Measurements from ENCODE around the gene TFDP2.
"Not testable (repeated sequence)": the region's sequence is repeated elsewhere in the genome, so short reads cannot be mapped to it uniquely, and the experiment has no call there.

Gene TFDP2

DNA sequence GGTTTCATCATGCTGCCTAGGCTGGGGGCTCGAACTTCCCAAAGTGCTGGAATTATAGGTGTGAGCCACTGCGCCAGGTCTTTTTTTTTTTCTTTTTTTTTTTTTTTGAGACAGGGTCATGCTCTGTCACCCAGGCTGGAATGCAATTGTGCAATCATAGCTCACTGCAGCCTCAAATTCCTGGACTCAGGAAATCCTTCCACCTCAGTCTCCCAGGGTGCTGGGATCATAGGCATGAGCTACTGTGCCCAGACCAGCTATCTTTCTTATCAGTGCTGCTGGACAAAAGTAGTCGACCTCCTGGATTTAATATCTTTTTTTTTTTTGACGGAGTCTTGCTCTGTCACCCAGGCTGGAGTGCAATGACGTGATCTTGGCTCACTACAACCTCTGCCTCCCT is 60.8 kb downstream of the TFDP2 start:
- DNase-seq (ENCODE audit: low read depth) = peak; percentile 36
- TF ChIP-seq CTCF (IDR thresholded peaks at IDR 0.05; ENCODE audit: low read length, missing control alignments) = no peak
- no peak overlapping the region for H3K4me3 ChIP-seq (replicated peaks; ENCODE audit: low read depth, low read length)

DNA sequence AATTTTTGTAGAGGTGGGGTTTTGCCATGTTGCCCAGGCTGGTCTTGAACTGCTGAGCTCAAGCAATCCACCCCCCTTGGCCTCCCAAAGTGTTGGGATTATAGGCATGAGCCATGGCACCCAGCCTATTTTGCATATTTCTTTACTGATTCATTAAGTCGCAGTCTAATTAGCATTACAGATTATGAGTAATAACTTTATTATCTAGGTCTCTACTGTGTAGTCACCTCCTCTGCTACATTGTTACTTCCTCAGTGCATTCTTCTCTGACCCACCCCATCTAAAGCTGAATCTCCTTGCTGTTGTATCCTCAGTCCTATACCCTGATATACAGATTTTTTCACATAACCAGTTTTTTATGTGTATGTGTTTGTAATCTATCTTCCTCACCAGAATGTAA is 61.7 kb downstream of the TFDP2 start:
- TF ChIP-seq CTCF (IDR thresholded peaks at IDR 0.05; ENCODE audit: low read length, missing control alignments) = no peak
- DNase-seq (ENCODE audit: low read depth) = peak; percentile 28
- H3K4me3 ChIP-seq (replicated peaks; ENCODE audit: low read depth, low read length) = no peak overlapping the region

DNA sequence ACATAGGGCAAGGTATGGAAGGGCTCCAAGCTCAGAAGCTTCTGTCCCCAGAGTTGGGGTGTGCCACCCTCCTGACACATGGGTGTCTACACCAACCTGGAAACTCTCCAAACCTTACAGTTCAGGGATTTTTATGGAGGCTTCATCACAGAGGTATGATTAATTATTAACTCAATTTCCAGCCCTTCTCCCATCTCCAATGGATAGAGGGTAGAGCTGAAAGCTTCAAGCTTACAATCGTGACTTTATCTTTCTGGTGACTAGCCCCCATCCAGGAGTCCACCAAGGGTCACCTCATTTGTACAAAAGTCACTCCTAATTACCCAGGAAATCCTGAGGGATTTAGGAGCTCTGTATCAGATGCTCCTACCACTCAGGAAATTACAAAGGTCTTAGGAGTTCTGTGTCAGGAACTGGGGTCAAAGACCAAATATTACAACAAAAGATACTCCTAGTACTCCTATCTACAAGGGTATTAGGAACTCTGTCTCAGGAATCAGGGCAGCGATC is 62.7 kb downstream of the TFDP2 start:
- H3K4me3 ChIP-seq (replicated peaks; ENCODE audit: low read depth, low read length) = no peak overlapping the region
- DNase-seq (ENCODE audit: low read depth) = no peak
- no peak for TF ChIP-seq CTCF (IDR thresholded peaks at IDR 0.05; ENCODE audit: low read length, missing control alignments)

- no peak for TF ChIP-seq CTCF (IDR thresholded peaks at IDR 0.05; ENCODE audit: low read length, missing control alignments)
Observed at GRCh38 chr3:142081178-142081577, 68.2 kb downstream of the TFDP2 start.

GRCh38 chr3:142077859-142078500 is 71.4 kb downstream of the TFDP2 start:
- H3K4me3 ChIP-seq (replicated peaks; ENCODE audit: low read depth, low read length) = no peak overlapping the region
- no peak for TF ChIP-seq CTCF (IDR thresholded peaks at IDR 0.05; ENCODE audit: low read length, missing control alignments)
- DNase-seq (ENCODE audit: low read depth) = no peak

More at GRCh38 chr3:142081178-142081577, 68.2 kb downstream of the TFDP2 start:
- H3K4me3 ChIP-seq (replicated peaks; ENCODE audit: low read depth, low read length) = no peak overlapping the region
- no peak for DNase-seq (ENCODE audit: low read depth)

DNA sequence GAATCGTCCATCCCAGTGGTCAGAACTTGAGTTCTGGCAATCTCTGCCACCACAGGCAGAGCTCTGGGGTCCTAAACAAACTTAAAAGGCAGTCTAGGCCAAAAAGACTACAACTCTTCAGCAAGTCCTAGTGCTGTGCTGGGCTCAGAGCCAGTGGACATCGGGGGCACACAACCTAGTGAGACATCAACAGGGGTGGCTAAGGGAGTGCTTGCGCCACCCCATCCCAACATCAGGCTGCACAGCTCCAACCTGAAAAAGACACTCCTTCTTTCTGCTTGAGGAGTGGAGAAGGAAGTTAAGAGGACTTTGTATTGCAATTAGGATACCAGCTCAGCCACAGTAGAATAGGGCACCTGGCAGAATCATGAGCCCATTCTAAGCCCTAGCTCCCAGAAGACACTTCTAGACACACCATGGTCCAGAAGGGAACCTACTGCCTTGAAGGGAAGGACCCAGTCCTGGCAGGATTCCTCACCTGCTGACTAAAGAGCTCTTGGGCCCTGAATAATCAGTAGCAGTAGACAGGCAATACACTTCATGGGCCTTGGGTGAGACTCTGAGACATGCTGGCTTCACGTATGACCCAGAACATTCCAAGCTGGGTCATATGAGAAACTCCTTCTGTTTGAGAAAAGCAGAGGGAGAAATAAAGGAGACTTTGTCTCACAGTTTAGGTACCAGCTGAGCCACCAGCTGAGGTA is 72.0 kb downstream of the TFDP2 start:
- H3K4me3 ChIP-seq (replicated peaks; ENCODE audit: low read depth, low read length) = no peak overlapping the region
- TF ChIP-seq CTCF (IDR thresholded peaks at IDR 0.05; ENCODE audit: low read length, missing control alignments) = no peak
- DNase-seq (ENCODE audit: low read depth) = no peak

- not testable (repeated sequence) for DNase-seq (ENCODE audit: low read depth); H3K4me3 ChIP-seq (replicated peaks; ENCODE audit: low read depth, low read length)
Observed at GRCh38 chr3:142075656-142076055, 73.7 kb downstream of the TFDP2 start.

All from fibroblast of pulmonary artery (primary cell).